GM19467 (cell line): Measurements from ENCODE around the gene SLITRK5.

Experiments
- ATAC-seq: cut with Tn5 transposase; IDR thresholded peaks from one replicate; pipeline ENCODE4 v1.9.1; 2021; ENCODE audit warnings: mild to moderate bottlenecking, moderate library complexity; ENCODE audit not compliant: unreplicated experiment

SLITRK5 gene

DNA sequence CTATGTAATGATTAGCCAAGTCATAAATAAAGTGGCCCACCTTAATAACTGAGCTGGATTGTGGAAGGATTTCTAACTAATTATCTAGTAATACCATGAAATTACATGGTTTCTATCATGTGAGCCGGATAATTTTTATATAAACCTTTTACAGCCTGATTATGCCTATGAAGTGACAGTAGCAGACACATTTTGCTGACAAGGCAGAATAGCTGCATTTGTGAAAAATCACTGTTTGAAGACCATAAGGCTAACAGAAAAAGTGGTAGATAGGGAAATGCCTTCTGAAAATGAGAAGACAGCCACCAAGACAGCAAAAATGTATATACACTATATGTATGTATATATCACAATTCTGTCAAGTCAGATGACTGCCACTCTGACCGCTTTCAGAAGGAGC lies 27.1 kb downstream of the SLITRK5 start:
- no peak for ATAC-seq

DNA sequence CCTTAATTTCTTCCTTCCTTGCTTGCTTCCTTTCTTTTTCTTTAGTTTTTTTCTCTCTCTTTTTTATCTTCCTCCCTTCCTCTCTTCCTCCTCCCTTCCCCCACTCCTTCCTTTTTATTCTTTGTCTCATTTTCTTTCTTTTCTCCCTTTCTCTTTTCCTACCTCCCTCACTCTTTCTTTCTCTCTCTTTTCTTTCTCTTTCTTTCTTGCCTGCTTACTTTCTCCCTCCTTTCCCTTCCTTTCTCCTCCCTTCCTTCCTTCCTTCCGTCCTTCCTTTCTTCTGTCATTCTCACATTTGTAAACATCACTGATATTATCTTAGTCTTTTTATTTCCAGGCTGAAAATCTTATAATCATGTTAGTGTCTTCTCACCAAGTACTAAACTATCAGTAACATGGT lies 38.8 kb downstream of the SLITRK5 start:
- ATAC-seq = no peak

DNA sequence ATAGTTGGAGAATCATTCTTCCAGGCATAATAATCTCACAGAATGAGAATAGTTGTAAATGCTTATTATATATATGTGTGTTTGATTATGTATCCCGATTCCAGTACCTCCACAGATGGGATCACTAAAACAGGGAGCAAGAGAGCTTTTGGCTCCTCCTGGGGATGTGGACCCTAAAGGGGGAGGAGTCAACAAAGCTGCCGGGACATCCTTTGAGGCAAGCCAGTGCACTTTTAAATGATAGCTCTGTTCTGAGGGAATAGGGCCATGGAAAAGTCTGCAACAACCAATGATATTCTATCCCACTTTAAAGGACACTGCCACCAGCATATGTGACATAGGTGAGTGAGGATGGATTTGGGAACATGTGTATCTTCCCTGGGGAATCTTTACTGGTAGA lies 40.8 kb downstream of the SLITRK5 start:
- ATAC-seq = no peak
